ENCODE results near the gene IFT22.
"Not testable (repeated sequence)": the region's sequence is repeated elsewhere in the genome, so short reads cannot be mapped to it uniquely, and the experiment has no call there.

The IFT22 gene

GRCh38 chr7:101300465-101301376 lies 20.9 kb downstream of the IFT22 start:
- in situ Hi-C loops (cut with HindIII; ENCODE audit: low pct_unique_long_range_greater_than_20kb, low sequenced_read_pairs) = no loop called here
- no peak for TF ChIP-seq JUND (IDR thresholded peaks at IDR 0.05; ENCODE audit: low read depth)

GRCh38 chr7:101299511-101300464 lies 21.8 kb downstream of the IFT22 start:
- no peak for TF ChIP-seq JUND (IDR thresholded peaks at IDR 0.05; ENCODE audit: low read depth)

More at GRCh38 chr7:101300465-101301376, 20.9 kb downstream of the IFT22 start:
- no peak for DNase-seq (ENCODE audit: low read depth in 1 of 2, low spot score in 1 of 2)

GRCh38 chr7:101294832-101295121 lies 26.8 kb downstream of the IFT22 start:
- no peak for TF ChIP-seq JUND (IDR thresholded peaks at IDR 0.05; ENCODE audit: low read depth)
- no peak for DNase-seq (ENCODE audit: low read depth in 1 of 2, low spot score in 1 of 2)
- in situ Hi-C loops (cut with HindIII; ENCODE audit: low pct_unique_long_range_greater_than_20kb, low sequenced_read_pairs) = no loop called here

More at GRCh38 chr7:101299511-101300464, 21.8 kb downstream of the IFT22 start:
- in situ Hi-C loops (cut with HindIII; ENCODE audit: low pct_unique_long_range_greater_than_20kb, low sequenced_read_pairs) = no loop called here
- no peak for DNase-seq (ENCODE audit: low read depth in 1 of 2, low spot score in 1 of 2)

- in situ Hi-C loops (cut with HindIII; ENCODE audit: low pct_unique_long_range_greater_than_20kb, low sequenced_read_pairs) = no loop called here
- no peak for DNase-seq (ENCODE audit: low read depth in 1 of 2, low spot score in 1 of 2)
- no peak for TF ChIP-seq JUND (IDR thresholded peaks at IDR 0.05; ENCODE audit: low read depth)
These were observed 27.4 kb downstream of the IFT22 start for GRCh38 chr7:101294039-101294831.

- DNase-seq (ENCODE audit: low read depth in 1 of 2, low spot score in 1 of 2); in situ Hi-C loops (cut with HindIII; ENCODE audit: low pct_unique_long_range_greater_than_20kb, low sequenced_read_pairs): not testable (repeated sequence)
These were observed 28.3 kb downstream of the IFT22 start for GRCh38 chr7:101293069-101294021.

- in situ Hi-C loops (cut with HindIII; ENCODE audit: low pct_unique_long_range_greater_than_20kb, low sequenced_read_pairs); DNase-seq (ENCODE audit: low read depth in 1 of 2, low spot score in 1 of 2): not testable (repeated sequence)
These were observed 29.0 kb downstream of the IFT22 start for GRCh38 chr7:101292566-101292965.

- DNase-seq (ENCODE audit: low read depth in 1 of 2, low spot score in 1 of 2) = peak in 1 of 2 experiments; percentile 31
- in situ Hi-C loops (cut with HindIII; ENCODE audit: low pct_unique_long_range_greater_than_20kb, low sequenced_read_pairs) = not testable (repeated sequence)
These were observed 31.2 kb downstream of the IFT22 start for GRCh38 chr7:101290186-101291037.

GRCh38 chr7:101289687-101290086 lies 31.9 kb downstream of the IFT22 start:
- DNase-seq (ENCODE audit: low read depth in 1 of 2, low spot score in 1 of 2) = peak in 1 of 2 experiments; percentile 39
- in situ Hi-C loops (cut with HindIII; ENCODE audit: low pct_unique_long_range_greater_than_20kb, low sequenced_read_pairs) = not testable (repeated sequence)

- no peak for DNase-seq (ENCODE audit: low read depth in 1 of 2, low spot score in 1 of 2)
- TF ChIP-seq JUND (IDR thresholded peaks at IDR 0.05; ENCODE audit: low read depth) = no peak
- in situ Hi-C loops (cut with HindIII; ENCODE audit: low pct_unique_long_range_greater_than_20kb, low sequenced_read_pairs) = no loop called here
These were observed 33.2 kb downstream of the IFT22 start for GRCh38 chr7:101288439-101288838.

GRCh38 chr7:101287032-101287431 lies 34.6 kb downstream of the IFT22 start:
- in situ Hi-C loops (cut with HindIII; ENCODE audit: low pct_unique_long_range_greater_than_20kb, low sequenced_read_pairs) = no loop called here
- no peak for TF ChIP-seq JUND (IDR thresholded peaks at IDR 0.05; ENCODE audit: low read depth)
- peak in 1 of 2 experiments; percentile 9 for DNase-seq (ENCODE audit: low read depth in 1 of 2, low spot score in 1 of 2)

GRCh38 chr7:101285880-101286279 lies 35.7 kb downstream of the IFT22 start:
- DNase-seq (ENCODE audit: low read depth in 1 of 2, low spot score in 1 of 2); in situ Hi-C loops (cut with HindIII; ENCODE audit: low pct_unique_long_range_greater_than_20kb, low sequenced_read_pairs): not testable (repeated sequence)
